Activated CD4-positive, alpha-beta memory T cell treated with anti-CD3 and anti-CD28 coated beads for 36 hours (primary cell): Measurements from ENCODE around the gene HIF3A. TPM values are rescaled to one million over a fixed set of nuclear protein-coding genes. Genes with fewer than 3 reads are reported as not detected.
"Not testable (repeated sequence)": the region's sequence is repeated elsewhere in the genome, so short reads cannot be mapped to it uniquely, and the experiment has no call there.

Experiments
- CTCF ChIA-PET: fragments of 350-600 bp; sonication (Branson Sonifier 250); formaldehyde crosslinking; loops from one replicate; lab custom pipeline; 2021; ENCODE audit warnings: antibody characterized with exemption, inconsistent platforms; lab: Charles Lee
- POLR2A ChIA-PET: fragments of 350-600 bp; sonication (Branson Sonifier 250); formaldehyde crosslinking; loops from one replicate; lab custom pipeline; 2021; ENCODE audit warnings: antibody characterized with exemption; lab: Charles Lee
- DNase-seq: peaks from one replicate; pipeline ENCODE4 v3.0.0-alpha.2; 2020
- H3K27ac Mint-ChIP-seq: one replicate; pipeline ENCODE4 v1.8.0; 2021; ENCODE audit warnings: mixed read lengths
- H3K27me3 Mint-ChIP-seq: one replicate; pipeline ENCODE4 v1.8.0; 2021; ENCODE audit warnings: mixed read lengths
- H3K36me3 Mint-ChIP-seq: one replicate; pipeline ENCODE4 v1.8.0; 2021; ENCODE audit warnings: mixed read lengths
- H3K4me1 Mint-ChIP-seq: one replicate; pipeline ENCODE4 v1.8.0; 2021; ENCODE audit warnings: low read depth, mixed read lengths
- H3K4me3 Mint-ChIP-seq: one replicate; pipeline ENCODE4 v1.8.0; 2021; ENCODE audit warnings: mild to moderate bottlenecking, mixed read lengths
- H3K9me3 Mint-ChIP-seq: one replicate; pipeline ENCODE4 v1.8.0; 2021; ENCODE audit warnings: mixed read lengths
- intact Hi-C: fragments of 100-400 bp; cut with micrococcal nuclease; formaldehyde crosslinking; loops from one replicate; pipeline ENCODE4 v1.15.1; 2023
- total RNA-seq, 2 experiments: library from RNA; stranded (reverse); gene quantifications; one replicate each; pipeline ENCODE4 v1.2.3, GENCODE V29; 2021

HIF3A gene
- total RNA-seq, 2 experiments from 2014 or later, result not detected

DNA sequence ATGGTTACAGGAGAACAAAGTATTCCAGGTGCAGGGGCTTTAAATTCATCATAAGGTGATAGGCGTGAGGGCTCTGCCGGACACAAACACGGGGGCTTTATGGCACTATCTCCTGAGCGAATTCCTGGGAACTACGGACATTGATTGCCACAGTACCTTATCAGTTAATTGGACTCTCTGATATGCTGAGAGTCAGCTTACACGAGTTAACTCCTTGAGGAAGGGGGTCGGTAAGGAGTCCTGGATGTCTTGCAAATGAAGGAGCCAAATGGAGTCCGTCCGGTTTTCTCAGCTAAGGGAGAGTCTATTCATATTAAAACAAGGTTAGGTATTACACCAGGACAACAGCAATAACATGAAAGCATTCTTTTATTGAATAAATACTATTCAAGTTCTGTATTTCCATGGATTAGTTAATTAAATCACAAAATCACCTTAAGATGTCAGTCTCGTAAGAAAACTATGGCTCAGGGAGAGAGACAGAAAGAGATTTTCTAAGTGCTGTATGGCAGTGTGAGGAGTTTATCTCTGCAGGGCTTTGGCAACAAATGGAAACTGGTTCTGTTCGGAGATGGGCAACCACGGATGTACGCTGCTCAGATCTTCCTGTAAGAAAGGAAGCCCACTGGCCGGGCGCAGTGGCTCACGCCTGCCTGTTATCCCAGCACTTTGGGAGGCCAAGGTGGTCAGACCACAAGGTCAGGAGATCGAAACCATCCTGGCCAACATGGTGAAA is 26.2 kb upstream of the HIF3A start:
- intact Hi-C loops, result no loop called here
- DNase-seq, result no peak
- POLR2A ChIA-PET, result no interaction called here
- Mint-ChIP-seq H3K27me3 (peaks cover 46% of the 10 kb centered on the region), H3K4me1 (peaks cover 7% of the 10 kb centered on the region), H3K27ac (no peak overlapping the region), H3K36me3 (no peaks in the 10 kb centered on the region), H3K4me3 (no peak overlapping the region), H3K9me3 (no peaks in the 10 kb centered on the region)
- CTCF ChIA-PET, result interaction anchor here (1.0 to 2.6 kb wide), 5 partner anchors 10 to 246 kb away, joined by 3 to 11 read pairs (median 3); no protein-coding TSS in a partner anchor

GRCh38 chr19:46271481-46272197 is 25.2 kb upstream of the HIF3A start:
- DNase-seq, result peak; percentile 20
- H3K36me3 Mint-ChIP-seq, result no peaks in the 10 kb centered on the region
- H3K9me3 Mint-ChIP-seq, result no peaks in the 10 kb centered on the region
- peaks cover 7% of the 10 kb centered on the region for H3K4me1 Mint-ChIP-seq
- ChIA-PET POLR2A (no interaction called here), CTCF (interaction anchor here (0.7 to 2.6 kb wide), 4 partner anchors 8 to 242 kb away, joined by 3 to 11 read pairs (median 3); no protein-coding TSS in a partner anchor)
- H3K27ac Mint-ChIP-seq, result no peak overlapping the region
- H3K4me3 Mint-ChIP-seq, result no peak overlapping the region
- peaks cover 44% of the 10 kb centered on the region for H3K27me3 Mint-ChIP-seq
- intact Hi-C loops, result no loop called here

DNA sequence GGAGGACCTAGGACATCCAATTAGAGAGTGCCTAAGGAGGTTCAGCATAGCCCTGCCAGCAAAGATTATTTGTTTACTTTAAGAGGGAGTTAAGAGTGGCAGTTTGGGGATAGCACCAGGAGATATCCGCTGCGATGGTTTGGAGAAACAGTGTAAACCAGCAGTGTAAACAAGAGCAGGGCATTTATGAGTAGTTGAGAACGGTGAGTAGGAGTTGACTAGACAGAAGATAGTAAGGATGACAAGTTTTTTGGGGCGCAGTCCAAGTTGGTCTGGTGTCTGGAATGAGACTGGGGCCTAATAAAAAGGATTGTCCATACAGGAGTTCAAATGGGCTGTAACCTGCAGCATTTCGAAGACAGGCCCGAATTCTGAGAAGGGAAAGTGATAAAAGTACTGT is 22.9 kb upstream of the HIF3A start:
- H3K27ac Mint-ChIP-seq, H3K4me1 Mint-ChIP-seq, CTCF ChIA-PET, DNase-seq, POLR2A ChIA-PET, H3K9me3 Mint-ChIP-seq, H3K36me3 Mint-ChIP-seq, intact Hi-C loops, H3K4me3 Mint-ChIP-seq: not testable (repeated sequence)
- peaks cover 50% of the 10 kb centered on the region for H3K27me3 Mint-ChIP-seq

GRCh38 chr19:46279177-46279576 is 17.7 kb upstream of the HIF3A start:
- Mint-ChIP-seq H3K4me1 (no peaks in the 10 kb centered on the region), H3K4me3 (no peak overlapping the region), H3K27me3 (peaks cover 26% of the 10 kb centered on the region), H3K36me3 (no peaks in the 10 kb centered on the region), H3K27ac (no peak overlapping the region), H3K9me3 (no peaks in the 10 kb centered on the region)
- intact Hi-C loops, result no loop called here
- DNase-seq, result no peak
- CTCF ChIA-PET, result interaction anchor here (0.6 to 2.6 kb wide), 10 partner anchors 8 to 256 kb away, joined by 3 to 23 read pairs (median 6); no protein-coding TSS in a partner anchor
- POLR2A ChIA-PET, result no interaction called here

- ChIA-PET POLR2A (no interaction called here), CTCF (interaction anchor here (0.6 kb wide), 1 partner anchor 24 kb away, joined by 3 read pairs; no protein-coding TSS in a partner anchor)
- DNase-seq, result no peak
- no peak overlapping the region for H3K4me3 Mint-ChIP-seq
- no peak overlapping the region for H3K27ac Mint-ChIP-seq
- peaks cover 10% of the 10 kb centered on the region for H3K27me3 Mint-ChIP-seq
- no peaks in the 10 kb centered on the region for H3K4me1 Mint-ChIP-seq
- no peaks in the 10 kb centered on the region for H3K36me3 Mint-ChIP-seq
- H3K9me3 Mint-ChIP-seq, result no peaks in the 10 kb centered on the region
- intact Hi-C loops, result loop anchor here (10.0 kb wide), 1 partner anchor 231 kb away; no protein-coding TSS in a partner anchor
Measured at GRCh38 chr19:46283771-46284170, 13.1 kb upstream of the HIF3A start.

DNA sequence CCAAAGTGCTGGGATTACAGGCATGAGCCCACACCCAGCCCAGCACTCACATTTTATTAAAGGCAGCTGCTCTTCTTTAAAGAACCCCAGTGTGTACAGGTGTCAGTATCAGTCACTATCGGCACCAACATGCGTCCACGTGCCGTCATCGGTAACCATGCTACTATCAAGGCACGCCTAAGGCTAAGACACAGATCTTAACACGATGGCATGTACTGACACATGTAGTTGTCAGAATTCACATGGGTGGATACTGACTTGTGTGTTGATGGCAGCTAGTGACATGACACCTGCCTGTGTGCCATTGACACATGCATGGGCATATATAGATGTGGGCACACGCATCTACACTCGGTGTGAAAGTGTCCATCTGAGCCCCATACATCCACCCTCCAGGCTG is 12.2 kb upstream of the HIF3A start:
- no peaks in the 10 kb centered on the region for H3K4me1 Mint-ChIP-seq
- peaks cover 6% of the 10 kb centered on the region for H3K27me3 Mint-ChIP-seq
- ChIA-PET POLR2A (no interaction called here), CTCF (no interaction called here)
- no peaks in the 10 kb centered on the region for H3K36me3 Mint-ChIP-seq
- H3K9me3 Mint-ChIP-seq, result peaks cover 4% of the 10 kb centered on the region
- H3K27ac Mint-ChIP-seq, result no peak overlapping the region
- intact Hi-C loops, result loop anchor here (10.0 kb wide), 1 partner anchor 230 kb away; no protein-coding TSS in a partner anchor
- no peak for DNase-seq
- no peak overlapping the region for H3K4me3 Mint-ChIP-seq

DNA sequence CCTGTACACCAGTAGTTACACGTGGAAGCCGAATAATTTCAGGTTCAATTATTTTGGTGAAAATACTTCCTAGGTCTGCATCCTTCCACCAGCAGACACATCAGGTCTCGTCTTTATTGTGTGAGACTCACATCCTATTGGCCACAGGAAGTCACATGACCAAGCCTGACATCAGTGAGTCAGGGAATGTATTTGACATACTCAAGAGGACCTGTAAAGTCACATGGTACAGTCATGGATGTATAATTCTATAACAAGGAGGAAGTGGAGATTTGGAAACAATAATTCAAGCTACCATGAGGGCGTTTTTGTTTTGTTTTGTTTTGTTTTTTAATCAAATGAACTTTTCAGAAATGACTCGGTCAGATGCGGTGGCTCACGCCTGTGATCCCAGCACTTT is 9.3 kb upstream of the HIF3A start:
- POLR2A ChIA-PET, result no interaction called here
- intact Hi-C loops, result loop anchor here (10.0 kb wide), 1 partner anchor 227 kb away; no protein-coding TSS in a partner anchor
- Mint-ChIP-seq H3K4me1 (no peaks in the 10 kb centered on the region), H3K27ac (no peak overlapping the region), H3K9me3 (peaks cover 11% of the 10 kb centered on the region), H3K36me3 (no peaks in the 10 kb centered on the region), H3K27me3 (peaks cover 6% of the 10 kb centered on the region), H3K4me3 (no peak overlapping the region)
- DNase-seq, result no peak
- CTCF ChIA-PET, result no interaction called here

- CTCF ChIA-PET, result interaction anchor here (3.0 kb wide), 1 partner anchor 9 kb away, joined by 15 read pairs; no protein-coding TSS in a partner anchor
- no peaks in the 10 kb centered on the region for H3K36me3 Mint-ChIP-seq
Measured at GRCh38 chr19:46288896-46289588, 7.8 kb upstream of the HIF3A start.

DNA sequence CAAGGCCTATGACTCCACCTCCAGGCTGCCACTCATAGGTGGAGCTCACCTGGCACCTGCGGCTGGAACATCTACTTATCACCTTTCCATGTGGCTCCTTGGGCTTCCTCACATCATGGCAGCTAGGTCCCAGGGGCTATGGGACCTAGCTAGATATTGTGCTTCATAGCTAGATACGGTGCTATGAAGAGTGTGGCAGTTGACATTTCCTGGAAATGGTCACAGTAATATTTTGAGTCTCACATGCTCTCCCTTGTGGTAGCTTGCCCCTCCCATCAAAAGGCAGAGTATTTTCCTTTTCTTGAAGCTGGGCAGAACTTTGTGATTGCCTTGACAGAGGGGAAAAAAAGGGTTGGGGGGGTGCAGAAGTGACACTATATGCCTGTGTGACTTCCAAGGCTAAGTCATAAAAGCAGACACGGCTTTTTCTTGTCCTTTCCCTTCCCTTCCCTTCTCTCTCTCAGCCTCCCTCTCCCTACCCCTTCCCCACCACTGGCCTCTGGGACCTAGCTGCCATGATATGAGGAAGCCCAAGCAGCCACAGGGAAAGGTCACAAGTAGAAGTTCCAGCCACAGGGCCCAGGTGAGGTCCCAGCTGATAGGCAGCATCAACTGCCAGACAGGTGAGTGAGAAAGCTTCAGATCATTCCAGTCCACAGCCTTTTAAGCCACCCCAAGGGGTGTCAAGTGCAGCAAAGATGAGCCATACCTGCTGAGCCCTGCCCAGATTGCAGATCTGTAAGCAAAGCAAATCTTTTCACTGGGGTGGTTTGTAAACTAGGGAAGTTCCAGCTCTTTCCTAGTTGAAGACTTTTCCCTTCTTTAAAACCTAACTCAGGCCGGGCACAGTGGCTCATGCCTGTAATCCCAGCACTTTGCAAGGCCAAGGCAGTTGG is 6.9 kb upstream of the HIF3A start:
- DNase-seq, result no peak
- peaks cover 3% of the 10 kb centered on the region for H3K27me3 Mint-ChIP-seq
- CTCF ChIA-PET, result interaction anchor here (3.0 kb wide), 1 partner anchor 10 kb away, joined by 15 read pairs; no protein-coding TSS in a partner anchor
- H3K27ac Mint-ChIP-seq, result no peak overlapping the region
- POLR2A ChIA-PET, result no interaction called here
- intact Hi-C loops, result loop anchor here (10.0 kb wide), 1 partner anchor 225 kb away; no protein-coding TSS in a partner anchor
- H3K4me1 Mint-ChIP-seq, result no peaks in the 10 kb centered on the region
- no peak overlapping the region for H3K4me3 Mint-ChIP-seq
- peaks cover 11% of the 10 kb centered on the region for H3K9me3 Mint-ChIP-seq
- no peaks in the 10 kb centered on the region for H3K36me3 Mint-ChIP-seq

More at GRCh38 chr19:46288896-46289588, 7.8 kb upstream of the HIF3A start:
- POLR2A ChIA-PET, result no interaction called here
- Mint-ChIP-seq H3K4me3 (no peak overlapping the region), H3K27me3 (peaks cover 6% of the 10 kb centered on the region), H3K4me1 (no peaks in the 10 kb centered on the region), H3K9me3 (peaks cover 11% of the 10 kb centered on the region), H3K27ac (no peak overlapping the region)
- no peak for DNase-seq
- intact Hi-C loops, result loop anchor here (10.0 kb wide), 1 partner anchor 226 kb away; no protein-coding TSS in a partner anchor

DNA sequence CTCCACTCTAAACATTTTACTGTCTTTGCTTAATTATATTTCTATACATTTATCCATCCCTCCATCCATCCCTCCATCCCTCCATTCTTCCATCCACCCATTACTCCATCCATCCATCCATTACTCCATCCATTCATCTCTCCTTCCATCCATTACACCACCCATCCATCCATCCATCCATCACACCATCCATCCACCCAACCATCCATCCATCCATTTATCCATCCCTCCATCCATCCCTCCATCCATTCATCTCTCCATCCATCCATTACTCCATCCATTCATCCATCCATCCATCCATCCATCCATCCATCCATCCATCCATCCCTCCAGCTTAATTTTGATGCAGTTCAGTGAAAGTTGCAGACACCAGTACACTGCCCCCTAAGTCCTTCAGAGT is 5.0 kb upstream of the HIF3A start:
- H3K27me3 Mint-ChIP-seq, result peaks cover 14% of the 10 kb centered on the region

GRCh38 chr19:46294494-46294893 is 2.3 kb upstream of the HIF3A start:
- intact Hi-C loops, result no loop called here
- peaks cover 3% of the 10 kb centered on the region for H3K4me1 Mint-ChIP-seq
- H3K4me3 Mint-ChIP-seq, result no peak overlapping the region
- ChIA-PET POLR2A (no interaction called here), CTCF (interaction anchor here (2.0 kb wide), 1 partner anchor 14 kb away, joined by 5 read pairs; no protein-coding TSS in a partner anchor)
- no peak overlapping the region for H3K27ac Mint-ChIP-seq
- H3K27me3 Mint-ChIP-seq, result peaks cover 22% of the 10 kb centered on the region
- DNase-seq, result no peak
- peaks cover 8% of the 10 kb centered on the region for H3K9me3 Mint-ChIP-seq
- H3K36me3 Mint-ChIP-seq, result peaks cover 2% of the 10 kb centered on the region

More for the DNA sequence above, 5.0 kb upstream of the HIF3A start:
- no peak overlapping the region for H3K4me3 Mint-ChIP-seq
- peaks cover 11% of the 10 kb centered on the region for H3K9me3 Mint-ChIP-seq
- peaks cover 2% of the 10 kb centered on the region for H3K36me3 Mint-ChIP-seq
- CTCF ChIA-PET, result interaction anchor here (1.1 kb wide), 1 partner anchor 11 kb away, joined by 3 read pairs; no protein-coding TSS in a partner anchor
- no peak overlapping the region for H3K27ac Mint-ChIP-seq
- peaks cover 3% of the 10 kb centered on the region for H3K4me1 Mint-ChIP-seq
- DNase-seq, result no peak
- intact Hi-C loops, result no loop called here
- POLR2A ChIA-PET, result no interaction called here
